GM18870 (cell line): ENCODE results near the gene SETD6.

Experiments
- ATAC-seq: cut with Tn5 transposase; IDR thresholded peaks from one replicate; pipeline ENCODE4 v1.9.1; 2021; ENCODE audit warnings: moderate library complexity; ENCODE audit not compliant: unreplicated experiment

Gene SETD6

GRCh38 chr16:58507195-58507962, 7.9 kb upstream of the SETD6 start:
- ATAC-seq, result no peak

GRCh38 chr16:58507963-58508670, 7.2 kb upstream of the SETD6 start:
- no peak for ATAC-seq

DNA sequence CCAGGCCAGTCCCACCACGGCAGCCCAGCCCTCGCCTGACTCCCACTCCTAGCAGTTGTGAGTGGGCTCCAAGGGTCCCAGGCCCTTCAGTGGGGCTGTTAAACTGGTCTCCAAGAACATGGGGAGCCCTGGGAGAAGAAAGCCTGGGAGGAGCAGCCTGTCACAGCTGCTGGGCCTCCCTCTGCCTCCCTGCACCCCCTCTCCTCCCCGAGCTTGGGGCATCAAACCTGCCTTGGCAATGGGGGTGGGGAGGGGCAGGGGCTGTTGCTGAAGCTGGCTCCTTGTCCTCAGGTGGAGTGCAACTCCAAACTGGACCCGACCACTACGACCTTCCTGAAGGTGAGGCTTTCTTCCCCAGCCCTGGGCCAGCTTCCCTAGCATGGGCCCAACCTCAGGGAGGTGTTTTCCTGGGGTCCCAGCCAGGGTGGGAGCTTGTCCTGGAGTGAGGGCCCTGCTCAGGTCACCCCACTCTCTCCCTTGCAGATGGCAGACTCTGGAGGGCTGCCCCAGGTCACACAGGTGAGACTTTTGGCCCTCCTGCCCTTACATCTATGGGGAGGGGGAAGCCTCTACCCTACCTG, 6.6 kb upstream of the SETD6 start:
- no peak for ATAC-seq

- ATAC-seq, result no peak
Observed at GRCh38 chr16:58509256-58510096, 5.8 kb upstream of the SETD6 start.

- ATAC-seq, result no peak
Observed at GRCh38 chr16:58510097-58510775, 5.1 kb upstream of the SETD6 start.

- ATAC-seq, result no peak
Observed at GRCh38 chr16:58510776-58511628, 4.3 kb upstream of the SETD6 start.

- peak; percentile 41 for ATAC-seq
Observed at GRCh38 chr16:58511933-58512815, 3.1 kb upstream of the SETD6 start.

DNA sequence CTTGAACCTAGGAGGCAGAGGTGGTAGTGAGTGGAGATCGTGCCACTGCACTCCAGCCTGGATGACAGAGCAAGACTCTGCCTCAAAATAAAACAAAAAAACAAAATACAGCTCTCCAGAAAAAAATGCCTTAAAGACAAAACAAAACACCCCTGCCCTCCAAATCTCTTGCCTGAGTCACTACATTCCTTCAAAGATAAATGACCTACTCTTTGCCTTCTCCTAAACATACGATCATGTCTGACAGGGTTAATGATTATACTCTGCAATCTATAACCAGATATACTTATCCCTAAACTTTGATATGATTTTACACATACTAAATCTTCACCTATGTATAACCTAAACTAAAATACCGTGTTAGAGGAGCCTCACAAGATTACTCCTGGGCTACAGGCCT, 1.4 kb upstream of the SETD6 start:
- ATAC-seq, result no peak

GRCh38 chr16:58515871-58516767, 802 bp downstream of the SETD6 start:
- ATAC-seq, result no peak

- ATAC-seq, result no peak
Observed at GRCh38 chr16:58516768-58517107, 1.4 kb downstream of the SETD6 start.

- ATAC-seq, result peak; percentile 47
Observed at GRCh38 chr16:58518083-58518979, 3.0 kb downstream of the SETD6 start.

GRCh38 chr16:58518980-58519368, 3.7 kb downstream of the SETD6 start:
- ATAC-seq, result no peak

DNA sequence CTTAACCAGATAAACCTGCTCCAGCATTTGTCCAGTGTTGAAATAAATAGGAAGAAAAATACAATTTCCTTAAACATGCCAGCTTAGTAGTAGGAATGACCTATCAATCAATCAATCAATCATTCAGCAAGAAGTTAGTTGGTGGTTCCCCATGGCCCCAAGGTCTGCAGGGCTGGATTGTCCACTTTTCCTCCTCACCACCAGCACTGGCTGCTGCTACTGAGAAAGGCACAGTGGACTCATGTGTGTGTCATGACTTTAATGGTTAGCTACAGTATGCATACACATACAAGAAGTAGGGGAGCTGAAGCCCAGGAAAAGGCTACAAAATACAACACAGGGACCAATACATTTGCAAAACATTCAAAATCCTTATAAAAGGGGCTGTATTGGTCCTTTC, 4.4 kb downstream of the SETD6 start:
- no peak for ATAC-seq

DNA sequence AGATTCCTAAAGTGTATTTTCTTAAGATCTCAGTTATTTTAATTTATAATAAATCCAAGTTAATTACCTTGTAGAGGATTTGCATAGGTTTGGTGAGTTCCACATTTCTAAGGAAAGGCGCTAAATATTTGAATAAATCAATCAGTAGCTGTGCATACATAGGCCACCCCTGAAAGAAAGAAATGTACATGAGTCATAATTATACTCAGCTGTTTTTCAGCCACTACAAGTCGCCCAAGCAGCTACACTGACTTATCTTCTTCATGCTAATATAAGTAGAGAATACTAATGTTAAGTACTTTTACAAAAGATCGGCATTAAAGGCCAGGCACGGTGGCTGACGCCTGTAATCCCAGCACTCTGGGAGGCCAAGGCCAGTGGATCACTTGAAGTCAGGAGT, 14.9 kb downstream of the SETD6 start:
- no peak for ATAC-seq

- no peak for ATAC-seq
Observed at GRCh38 chr16:58532414-58532813, 17.1 kb downstream of the SETD6 start.

GRCh38 chr16:58533751-58534470, 18.6 kb downstream of the SETD6 start:
- no peak for ATAC-seq
